ENCODE data around the gene CPD.
A peak's percentile ranks its signal among the peaks of the same experiment; 100 is the strongest.
"Not testable (repeated sequence)": the region's sequence is repeated elsewhere in the genome, so short reads cannot be mapped to it uniquely, and the experiment has no call there.

The CPD gene

GRCh38 chr17:30389756-30390300, 11.1 kb downstream of the CPD start:
- no peak for DNase-seq

DNA sequence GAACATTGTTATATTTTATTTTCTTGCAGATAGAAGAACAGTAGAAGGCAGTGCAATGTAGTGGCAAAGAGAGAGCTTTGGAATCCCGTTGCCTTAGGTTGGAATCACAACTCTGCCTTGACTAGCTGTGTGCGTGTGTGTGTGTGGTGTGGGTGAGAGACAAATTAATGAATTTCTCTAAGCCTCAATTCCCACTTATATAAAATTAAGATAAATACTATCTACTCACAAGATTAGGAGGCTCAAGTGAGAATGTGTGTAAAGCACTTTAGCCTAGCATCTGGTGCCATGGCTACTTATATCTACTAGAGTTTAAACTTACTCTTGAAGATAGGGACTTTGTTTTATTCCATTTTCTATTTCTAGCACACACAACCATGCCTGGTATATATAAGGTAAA, 12.8 kb downstream of the CPD start:
- no peak for DNase-seq

- no peak for DNase-seq
Observed at GRCh38 chr17:30393491-30393890, 14.8 kb downstream of the CPD start.

DNA sequence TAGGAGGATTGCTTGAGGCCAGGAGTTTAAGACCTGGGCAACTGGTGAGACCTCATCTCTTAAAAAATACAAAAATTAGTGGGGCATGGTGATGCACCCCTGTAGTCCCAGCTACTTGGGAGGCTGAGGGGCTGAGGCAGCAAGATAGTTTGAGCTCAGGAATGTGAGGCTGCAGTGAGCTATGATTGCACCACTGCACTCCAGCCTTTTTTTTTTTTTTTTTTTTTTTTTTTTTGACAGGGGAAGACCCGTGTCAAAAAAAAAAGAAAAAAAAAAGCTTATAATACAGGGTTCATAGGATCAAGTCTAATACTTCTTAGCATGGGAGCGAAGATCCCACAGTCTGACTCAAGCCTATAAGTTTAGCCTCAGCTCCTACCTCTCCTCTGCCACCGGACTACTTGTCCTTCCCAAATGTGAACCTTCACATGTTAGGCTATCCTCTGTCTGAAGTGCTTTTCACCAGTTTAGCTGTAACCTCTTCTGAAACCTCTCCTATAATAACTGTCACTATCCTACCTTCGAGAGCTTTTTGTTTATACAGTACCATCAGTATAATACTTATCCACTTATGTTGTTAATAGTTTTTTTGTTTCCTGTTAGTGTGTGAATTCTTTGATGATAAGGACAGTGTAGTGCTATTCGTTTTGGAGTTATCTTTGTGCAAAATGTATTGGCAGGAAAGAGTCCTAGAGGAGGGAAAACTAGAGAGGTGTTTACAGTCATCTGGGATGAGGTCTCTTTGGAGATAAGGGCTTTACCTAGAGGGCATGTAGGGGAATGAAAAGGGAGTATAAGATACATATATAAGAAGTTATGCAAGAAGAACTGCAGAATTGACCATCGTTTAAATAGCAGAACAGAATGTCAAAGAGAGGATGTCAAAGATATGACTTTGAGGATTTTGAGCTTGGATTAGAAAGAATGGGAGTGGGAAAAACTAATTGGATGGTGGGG, 15.5 kb downstream of the CPD start:
- DNase-seq, result no peak

- no peak for DNase-seq
Observed at GRCh38 chr17:30395398-30396022, 16.8 kb downstream of the CPD start.

GRCh38 chr17:30396129-30396528, 17.4 kb downstream of the CPD start:
- no peak for DNase-seq

- DNase-seq, result no peak
Observed at GRCh38 chr17:30396612-30397011, 17.9 kb downstream of the CPD start.

- DNase-seq, result no peak
Observed at GRCh38 chr17:30398328-30399041, 19.8 kb downstream of the CPD start.

GRCh38 chr17:30401097-30401496, 22.4 kb downstream of the CPD start:
- no peak for DNase-seq

- DNase-seq, result no peak
Observed at GRCh38 chr17:30405161-30405560, 26.4 kb downstream of the CPD start.

DNA sequence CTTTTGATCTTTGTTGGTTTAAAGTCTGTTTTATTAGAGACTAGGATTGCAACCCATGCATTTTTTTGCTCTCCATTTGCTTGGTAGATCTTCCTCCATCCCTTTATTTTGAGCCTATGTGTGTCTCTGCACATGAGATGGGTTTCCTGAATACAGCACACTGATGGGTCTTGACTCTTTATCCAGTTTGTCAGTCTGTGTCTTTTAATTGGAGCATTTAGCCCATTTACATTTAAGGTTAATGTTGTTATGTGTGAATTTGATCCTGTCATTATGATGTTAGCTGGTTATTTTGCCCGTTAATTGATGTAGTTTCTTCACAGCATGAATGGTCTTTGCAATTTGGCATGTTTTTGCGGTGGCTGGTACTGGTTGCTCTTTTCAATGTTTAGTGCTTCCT, 31.9 kb downstream of the CPD start:
- DNase-seq, result not testable (repeated sequence)

GRCh38 chr17:30412008-30412496, 33.3 kb downstream of the CPD start:
- not testable (repeated sequence) for DNase-seq

GRCh38 chr17:30413109-30413508, 34.4 kb downstream of the CPD start:
- no peak for DNase-seq

DNA sequence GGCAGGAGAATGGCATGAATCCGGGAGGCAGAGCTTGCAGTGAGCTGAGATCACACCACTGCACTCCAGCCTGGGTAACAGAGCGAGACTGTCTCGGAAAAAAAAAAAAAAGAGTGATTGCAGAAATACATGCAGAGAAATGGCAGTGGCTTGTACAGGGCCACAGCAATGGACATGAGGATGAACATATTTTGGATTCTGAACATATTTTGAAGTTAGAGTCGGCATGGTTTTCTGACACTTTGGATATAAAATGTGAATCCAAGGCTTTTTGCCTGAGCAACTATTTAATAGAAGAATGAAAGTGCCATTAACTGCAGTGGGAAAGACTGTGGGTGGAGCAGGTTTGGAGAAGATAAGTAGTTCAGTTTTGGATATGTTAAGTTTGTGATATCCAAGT, 35.8 kb downstream of the CPD start:
- no peak for DNase-seq

DNA sequence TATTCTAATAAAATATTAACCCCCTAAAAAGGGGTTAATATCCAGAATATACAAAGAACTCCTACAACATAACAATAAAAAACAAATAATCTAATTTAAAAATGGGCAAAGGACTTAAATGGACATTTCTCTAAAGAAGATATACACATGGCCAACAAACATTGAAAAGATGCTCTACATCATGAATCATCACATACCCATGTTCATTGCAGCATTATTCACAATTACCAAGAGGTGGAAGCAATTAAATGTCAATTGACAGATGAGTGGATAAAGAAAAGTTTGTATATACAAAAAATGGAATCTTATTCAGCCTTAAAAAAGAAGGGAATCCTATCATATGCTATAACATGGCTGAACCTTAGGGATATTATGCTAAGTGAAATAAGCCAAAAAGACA, 36.8 kb downstream of the CPD start:
- no peak for DNase-seq

- not testable (repeated sequence) for DNase-seq
Observed at GRCh38 chr17:30418070-30418469, 39.3 kb downstream of the CPD start.

DNA sequence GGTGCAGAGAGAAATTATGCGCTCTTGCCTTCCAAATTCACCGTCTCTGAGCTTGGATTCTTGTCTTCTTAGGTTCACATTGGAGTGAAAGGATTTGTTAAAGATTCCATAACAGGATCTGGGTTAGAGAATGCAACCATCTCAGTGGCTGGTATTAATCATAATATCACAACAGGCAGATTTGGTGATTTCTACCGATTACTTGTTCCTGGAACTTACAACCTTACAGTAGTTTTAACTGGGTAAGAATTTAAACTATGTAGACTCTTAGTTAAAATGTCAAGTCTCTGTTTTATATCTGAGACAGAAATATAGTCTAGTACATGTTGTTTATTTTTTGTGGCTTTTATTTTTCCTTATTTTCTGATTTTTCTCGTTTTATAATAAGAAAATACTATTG, 42.9 kb downstream of the CPD start:
- DNase-seq, result no peak

DNA sequence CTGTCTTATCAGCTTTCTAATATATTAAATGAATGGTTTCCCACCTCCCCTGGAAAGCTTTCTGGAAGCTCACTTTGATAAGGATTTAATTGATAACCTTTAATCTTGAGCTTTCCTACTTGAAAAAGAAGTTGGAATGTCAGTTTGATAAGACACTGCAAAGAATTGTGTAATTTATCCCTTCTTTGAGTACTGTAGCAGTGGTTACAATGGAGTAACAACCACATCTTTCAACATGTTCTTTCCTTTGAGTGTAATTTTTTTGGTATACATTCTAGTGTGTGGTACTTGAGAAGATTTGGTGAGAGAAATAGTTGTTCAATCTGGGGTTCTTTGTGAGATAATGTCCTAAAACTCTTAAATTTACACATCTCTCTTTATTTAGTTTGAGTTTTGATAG, 43.4 kb downstream of the CPD start:
- DNase-seq, result no peak

DNA sequence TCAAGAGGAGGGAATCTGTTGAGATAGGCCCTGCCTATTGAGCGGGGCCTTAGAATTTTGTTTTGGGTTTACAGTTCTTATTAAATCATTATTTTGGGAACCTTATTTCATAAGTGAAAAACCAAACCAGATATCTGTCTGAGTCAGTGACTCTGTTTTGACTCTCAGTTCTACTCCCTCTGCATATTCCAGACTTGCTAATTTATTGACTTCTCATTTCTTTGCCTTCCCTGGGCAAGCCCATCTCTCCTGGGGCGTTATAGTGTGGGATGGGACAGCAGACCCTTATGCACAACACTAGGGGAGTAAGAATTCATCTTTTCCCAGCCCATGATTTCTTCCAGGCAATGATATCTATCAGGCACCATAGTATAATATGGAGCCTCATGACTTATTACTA, 45.7 kb downstream of the CPD start:
- no peak for DNase-seq

GRCh38 chr17:30426292-30426691, 47.6 kb downstream of the CPD start:
- no peak for DNase-seq

GRCh38 chr17:30427611-30428010, 48.9 kb downstream of the CPD start:
- no peak for DNase-seq

DNA sequence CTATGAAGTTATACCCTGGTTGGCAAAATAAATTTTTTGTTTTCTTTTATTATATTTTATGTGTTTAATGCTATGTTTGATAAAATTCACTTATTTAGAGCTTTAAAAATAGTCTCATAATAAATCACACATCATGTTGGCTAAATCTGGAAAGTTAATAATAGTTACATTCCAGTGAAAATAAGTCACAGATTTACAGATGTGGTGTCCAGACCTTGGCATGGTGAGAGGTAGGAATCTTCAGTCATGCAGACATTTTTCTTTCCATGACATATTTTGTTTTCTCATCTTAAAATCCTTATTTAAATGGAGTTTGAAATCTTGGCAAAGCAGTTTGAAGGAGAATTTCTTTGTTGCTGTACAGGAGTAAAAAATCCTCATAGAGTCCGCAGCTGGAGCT, 50.4 kb downstream of the CPD start:
- DNase-seq, result no peak

GRCh38 chr17:30433514-30433913, 54.8 kb downstream of the CPD start:
- peak; percentile 8 for DNase-seq

Data from NCI-H1436 (cell line).